GM21423 (cell line): Measurements from ENCODE around the gene SYNPO.

ENCODE experiments used
- ATAC-seq: cut with Tn5 transposase; IDR thresholded peaks from one replicate; pipeline ENCODE4 v1.9.1; 2021; ENCODE audit warnings: mild to moderate bottlenecking, moderate library complexity; ENCODE audit not compliant: unreplicated experiment

Gene SYNPO, protein sequence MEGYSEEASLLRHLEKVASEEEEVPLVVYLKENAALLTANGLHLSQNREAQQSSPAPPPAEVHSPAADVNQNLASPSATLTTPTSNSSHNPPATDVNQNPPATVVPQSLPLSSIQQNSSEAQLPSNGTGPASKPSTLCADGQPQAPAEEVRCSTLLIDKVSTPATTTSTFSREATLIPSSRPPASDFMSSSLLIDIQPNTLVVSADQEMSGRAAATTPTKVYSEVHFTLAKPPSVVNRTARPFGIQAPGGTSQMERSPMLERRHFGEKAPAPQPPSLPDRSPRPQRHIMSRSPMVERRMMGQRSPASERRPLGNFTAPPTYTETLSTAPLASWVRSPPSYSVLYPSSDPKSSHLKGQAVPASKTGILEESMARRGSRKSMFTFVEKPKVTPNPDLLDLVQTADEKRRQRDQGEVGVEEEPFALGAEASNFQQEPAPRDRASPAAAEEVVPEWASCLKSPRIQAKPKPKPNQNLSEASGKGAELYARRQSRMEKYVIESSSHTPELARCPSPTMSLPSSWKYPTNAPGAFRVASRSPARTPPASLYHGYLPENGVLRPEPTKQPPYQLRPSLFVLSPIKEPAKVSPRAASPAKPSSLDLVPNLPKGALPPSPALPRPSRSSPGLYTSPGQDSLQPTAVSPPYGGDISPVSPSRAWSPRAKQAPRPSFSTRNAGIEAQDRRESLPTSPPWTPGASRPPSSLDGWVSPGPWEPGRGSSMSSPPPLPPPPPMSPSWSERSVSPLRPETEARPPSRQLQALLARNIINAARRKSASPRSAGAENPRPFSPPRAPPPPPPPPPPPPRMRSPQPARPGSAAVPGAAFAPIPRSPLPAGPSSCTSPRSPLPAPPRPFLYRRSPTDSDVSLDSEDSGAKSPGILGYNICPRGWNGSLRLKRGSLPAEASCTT

DNA sequence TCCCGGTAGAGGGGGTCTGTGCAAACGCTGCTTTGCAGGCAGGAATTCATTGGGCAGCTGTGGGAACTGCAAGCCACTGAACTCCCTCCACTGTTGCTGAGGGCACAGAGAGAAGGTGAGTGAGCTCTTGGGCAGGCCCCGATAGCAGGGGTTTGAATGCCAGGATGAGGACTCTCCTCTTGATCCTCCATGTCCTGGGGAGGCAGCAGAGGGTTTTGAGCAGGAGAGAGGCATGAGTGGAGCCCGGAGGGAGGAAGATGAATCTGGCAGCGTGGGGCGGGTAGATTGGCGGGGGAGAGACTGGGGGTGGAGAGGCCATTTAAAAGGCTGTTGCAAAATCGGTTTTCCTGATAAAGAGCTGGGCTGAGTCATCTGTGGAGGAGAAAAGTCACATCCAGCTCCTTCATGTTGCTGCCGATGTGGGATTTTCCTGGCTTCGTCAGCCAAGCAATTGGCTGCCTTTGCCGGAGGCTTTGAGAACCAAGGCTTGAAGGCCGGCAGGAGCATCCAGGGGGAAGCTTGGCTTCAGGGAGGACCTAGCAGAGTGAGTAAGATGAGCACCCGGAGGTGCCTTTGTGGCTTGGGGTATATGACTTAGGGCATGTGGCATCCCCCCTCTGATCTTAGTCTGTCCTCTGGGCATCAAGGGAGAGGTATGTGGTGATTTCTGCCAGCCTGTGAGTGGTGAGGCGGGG is at the start of gene SYNPO:
SYNPO (plus strand) TSS at position 350 of the 695 bp plus-strand sequence. CDS start 7,616 bp downstream, outside the sequence.
- no peak for ATAC-seq

DNA sequence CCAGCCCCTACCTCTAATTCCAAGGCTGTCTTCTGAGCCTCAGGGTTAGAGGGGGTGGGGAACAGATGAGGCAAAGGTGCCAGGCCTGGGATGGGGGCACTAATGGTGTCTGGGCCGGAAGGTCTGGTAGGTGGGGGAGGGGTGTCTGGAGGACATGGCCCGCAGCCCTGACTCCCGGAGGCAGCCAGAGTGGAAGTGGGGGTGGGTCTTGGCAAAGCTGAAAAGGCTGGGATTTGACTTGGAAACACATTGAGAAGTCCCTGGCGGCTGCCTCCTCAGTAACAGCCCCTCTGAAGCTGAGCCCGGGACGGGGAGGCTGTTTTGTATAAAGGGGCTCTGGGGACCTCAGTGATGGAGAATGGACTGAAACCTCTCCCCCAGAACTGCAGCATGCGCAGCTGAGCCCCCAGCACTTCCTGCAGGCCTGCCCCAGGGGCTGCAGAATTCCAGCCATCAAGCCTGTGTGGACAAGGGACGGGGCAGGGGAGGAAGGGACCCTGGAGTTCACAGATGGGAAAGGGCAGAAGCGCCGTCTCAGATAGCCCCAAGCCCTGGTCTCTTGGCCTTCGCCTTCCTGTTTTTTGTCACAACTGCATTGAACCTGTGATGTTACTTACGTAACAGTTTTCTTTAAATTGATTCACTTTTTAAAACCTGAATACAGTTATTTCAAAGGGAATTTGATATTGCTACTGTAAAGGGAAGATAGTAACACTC is 49.3 kb upstream of the SYNPO start:
- ATAC-seq: no peak

DNA sequence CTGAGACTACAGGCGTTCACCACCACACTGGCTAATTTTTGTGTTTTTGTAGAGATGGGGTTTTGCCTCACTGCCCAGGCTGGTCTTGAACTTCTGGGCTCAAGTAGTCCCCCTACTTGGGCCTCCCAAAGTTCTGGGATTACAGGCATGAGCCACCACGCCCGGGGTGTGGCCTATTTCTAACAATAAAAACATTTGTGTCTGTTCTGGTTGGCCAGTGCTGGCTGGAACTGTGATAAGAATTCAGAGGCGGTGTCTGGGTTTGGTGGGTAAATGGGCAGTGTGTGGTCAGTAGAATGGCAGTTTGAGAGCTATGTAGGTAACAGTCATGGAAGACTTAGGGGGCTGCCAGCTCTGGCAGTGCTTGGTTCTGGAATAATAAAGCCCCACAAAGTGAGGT is 46.9 kb upstream of the SYNPO start:
- ATAC-seq: no peak

DNA sequence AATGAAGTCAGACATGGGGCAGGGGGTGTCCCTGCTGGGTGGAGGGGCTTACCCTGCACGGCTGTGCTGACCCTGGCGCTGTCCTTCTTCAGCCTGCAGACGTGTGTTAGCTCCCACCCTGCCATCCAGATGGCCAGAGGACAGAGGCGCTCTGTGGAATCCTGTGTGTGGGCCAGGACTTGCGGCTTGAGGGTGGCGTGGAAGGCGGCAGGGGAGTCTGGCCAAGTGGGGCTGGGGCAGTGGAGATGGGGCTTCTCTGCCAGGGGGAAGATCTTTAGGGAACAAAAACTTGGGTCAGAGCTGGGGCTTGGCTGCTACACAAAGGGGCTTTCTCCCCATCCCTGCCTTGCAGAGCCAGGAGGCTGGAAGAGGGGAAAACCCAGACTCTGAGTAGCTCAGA is 46.5 kb upstream of the SYNPO start:
- no peak for ATAC-seq

DNA sequence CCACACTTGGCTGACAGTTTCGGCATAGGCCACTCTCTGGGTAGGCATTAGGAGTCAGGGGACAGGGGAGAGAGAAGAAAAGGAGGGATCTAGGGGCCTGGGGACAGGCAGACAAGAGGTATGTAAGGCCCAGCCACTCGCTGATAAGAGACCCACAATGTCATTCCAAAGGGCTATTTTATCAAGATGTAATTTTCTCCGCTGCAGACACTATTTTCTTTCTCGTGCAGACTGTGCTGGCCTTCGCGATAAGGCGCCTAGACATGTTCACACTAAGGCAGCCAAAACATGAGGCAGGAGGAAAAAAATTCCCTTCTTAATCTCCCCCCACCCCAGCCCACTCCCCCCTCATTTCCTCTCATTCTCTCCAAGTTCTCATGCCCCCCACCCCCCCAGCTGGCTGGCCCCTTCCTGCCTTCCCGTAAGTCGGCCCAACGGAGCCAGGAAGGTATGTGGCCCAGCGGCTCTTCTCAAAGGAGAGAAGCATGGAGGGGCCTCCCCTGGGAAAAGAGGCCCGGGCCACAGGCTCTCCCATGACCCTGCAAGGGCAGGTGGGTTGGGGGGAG is 44.9 kb upstream of the SYNPO start:
- ATAC-seq: no peak

DNA sequence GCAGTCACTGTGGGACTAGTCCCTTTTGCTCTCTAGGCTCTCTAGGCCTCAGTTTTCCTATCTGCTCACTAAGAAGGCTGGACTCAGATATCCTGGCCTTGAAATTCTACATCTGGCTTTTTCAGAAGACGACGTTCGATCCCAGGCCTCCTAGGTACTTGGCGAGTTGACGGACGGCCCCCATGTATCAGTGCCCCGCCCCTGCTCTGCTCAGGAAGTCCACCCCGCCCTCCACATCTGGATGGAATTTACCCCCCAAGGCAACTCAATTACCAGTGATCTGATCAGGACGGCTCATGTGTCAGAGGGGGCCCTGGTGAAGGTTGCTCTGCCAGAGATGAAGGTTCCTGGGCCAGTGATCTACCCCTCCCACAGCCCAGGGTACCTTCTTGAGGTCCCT is 44.1 kb upstream of the SYNPO start:
- no peak for ATAC-seq

DNA sequence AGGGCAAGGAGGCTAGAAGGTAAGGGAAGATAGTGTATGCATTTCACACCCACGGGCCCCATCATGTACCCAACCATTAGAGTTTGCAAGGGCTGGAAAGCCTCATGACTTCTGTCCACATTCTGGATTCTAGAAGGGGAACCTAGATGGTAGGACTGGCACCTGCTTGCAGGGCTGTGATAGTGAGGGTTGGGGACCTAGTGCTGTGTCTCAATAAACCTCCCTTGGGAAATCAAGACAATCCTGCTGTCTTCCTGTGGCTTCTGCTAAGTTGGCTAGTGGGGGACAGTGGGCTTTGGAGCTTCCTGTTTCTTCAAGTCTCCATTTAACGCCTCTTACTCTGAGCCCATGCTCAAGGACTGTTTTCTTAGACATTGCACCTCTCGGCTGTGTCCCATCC is 43.6 kb upstream of the SYNPO start:
- ATAC-seq: no peak

DNA sequence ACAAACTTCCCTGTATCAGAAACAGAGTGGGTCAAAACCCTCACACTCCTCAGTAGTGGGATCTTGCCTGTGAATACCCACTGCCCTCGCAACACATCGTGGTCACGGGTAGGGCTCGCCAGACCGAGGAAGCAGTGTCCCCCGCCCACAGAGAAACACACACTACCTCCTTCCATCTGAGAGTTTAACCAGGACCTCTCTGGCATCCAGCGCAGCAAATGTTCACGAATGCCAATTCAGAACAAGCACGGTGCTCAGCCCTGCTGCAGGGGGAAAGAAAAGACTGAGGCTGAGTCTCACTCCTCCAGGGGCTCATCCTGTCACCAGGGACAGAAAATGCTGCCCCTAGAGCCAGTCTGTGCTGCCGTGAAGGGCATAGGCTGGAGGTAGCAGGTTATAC is 42.5 kb upstream of the SYNPO start:
- no peak for ATAC-seq

DNA sequence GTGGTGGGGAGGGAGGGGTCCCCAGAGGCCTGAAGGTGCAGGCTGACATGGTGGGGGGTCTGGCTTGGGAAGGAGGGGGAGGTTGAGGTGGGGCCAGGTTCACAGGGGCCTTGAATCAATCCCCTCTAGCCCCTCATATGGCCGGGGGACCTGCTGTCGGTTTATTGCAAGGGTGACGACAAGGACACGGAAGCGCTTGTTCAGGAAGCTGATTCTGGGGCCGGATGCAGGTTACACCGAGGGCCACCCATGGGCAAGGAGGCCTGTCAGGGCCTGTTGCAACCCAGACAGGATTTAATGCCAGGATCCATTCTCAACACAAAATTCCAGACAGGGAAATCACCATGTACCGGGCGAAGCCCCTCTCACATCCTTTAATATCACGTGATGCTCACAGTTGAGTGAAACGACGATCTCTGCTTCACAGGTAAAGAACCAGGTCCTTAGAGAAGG is 41.6 kb upstream of the SYNPO start:
- no peak for ATAC-seq

DNA sequence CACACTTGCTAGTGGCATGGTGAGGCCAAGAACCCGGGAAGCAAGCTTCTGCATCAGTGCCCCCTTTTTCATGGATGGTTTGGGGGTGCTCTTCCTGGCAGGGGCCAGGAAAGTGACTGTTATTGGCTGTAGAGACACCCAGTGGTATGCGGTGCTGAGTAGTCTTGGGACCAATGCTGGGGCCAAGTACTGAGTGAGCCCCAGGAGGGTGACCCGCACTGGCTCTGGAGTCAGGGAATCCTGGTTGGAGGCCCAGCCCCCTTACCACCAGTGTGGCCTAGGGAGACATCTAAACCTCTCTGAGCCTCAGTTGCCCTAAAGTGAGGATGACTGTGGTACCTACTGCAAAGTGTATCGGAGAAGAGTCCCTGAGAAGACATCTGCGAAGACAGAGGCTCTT is 41.2 kb upstream of the SYNPO start:
- no peak for ATAC-seq

DNA sequence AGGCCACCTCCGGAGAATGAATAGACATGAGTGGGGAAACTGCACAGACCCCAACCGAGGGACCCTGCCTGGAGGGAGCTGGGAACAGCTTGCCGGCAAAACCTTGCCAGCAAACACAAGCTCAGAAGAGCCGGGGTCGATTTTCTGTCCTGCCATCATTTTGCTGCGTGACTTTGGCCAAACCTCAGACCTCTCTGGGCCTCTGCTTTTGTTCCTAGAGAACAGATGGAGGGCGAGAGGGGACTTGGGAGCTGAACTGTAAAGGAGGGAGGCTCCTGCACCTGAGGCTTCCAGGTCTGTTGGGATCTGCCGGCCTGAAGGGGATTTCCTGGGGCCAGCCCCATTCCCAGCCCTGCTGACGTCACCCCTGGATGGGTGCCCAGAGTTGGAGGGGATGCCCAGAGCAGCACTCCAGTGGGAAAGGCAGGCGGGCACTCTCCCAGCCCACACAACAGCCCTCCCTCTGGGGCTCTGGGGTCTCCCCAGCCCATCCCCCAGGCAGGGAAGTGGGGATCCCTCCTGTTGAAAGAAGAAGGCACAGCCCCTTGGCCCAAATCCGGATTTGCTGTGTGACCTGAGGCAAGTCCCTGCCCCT is 40.4 kb upstream of the SYNPO start:
- no peak for ATAC-seq

DNA sequence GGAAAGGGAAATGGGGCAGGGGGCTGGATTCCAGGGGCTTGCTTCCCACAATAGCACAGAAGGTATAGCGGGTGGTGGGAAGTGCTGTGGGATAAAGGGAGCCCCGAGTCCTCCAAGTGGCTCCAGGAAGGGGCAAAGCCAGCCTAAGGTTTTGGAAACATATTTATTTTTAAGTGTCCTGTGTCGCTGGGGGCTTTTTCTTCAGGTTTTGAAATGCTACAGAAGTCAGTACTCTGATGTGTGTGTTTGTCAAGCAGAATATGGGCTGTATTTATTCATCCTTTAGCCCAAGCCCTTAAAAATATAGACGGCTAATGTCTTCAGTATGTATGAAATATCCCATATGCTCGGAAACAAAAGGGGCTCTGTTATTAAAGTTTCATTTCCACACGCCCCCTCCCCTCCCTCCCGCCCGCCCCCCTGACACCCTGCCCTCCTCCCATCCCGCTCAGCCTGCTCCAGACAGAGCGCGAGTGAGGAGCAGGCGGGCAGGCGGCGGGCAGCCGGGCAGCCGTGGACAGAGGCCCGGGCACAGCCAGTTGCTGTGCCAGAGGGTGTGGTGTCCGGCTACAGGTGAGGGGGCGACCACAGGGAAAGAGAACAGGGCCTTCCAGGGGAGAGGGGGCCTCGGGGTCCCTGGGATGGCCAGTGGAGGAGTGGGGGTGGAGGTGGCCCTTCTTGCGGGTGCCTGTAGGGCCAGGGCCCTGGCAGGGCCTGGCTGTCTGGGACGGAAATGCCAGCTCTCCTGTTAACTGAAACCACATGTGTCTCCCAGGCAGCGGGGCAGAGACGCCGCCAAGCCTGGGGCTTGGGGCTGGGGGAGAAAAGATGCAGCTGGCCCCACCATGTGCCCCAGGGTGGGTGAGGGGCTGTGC is 39.6 kb upstream of the SYNPO start:
- no peak for ATAC-seq

DNA sequence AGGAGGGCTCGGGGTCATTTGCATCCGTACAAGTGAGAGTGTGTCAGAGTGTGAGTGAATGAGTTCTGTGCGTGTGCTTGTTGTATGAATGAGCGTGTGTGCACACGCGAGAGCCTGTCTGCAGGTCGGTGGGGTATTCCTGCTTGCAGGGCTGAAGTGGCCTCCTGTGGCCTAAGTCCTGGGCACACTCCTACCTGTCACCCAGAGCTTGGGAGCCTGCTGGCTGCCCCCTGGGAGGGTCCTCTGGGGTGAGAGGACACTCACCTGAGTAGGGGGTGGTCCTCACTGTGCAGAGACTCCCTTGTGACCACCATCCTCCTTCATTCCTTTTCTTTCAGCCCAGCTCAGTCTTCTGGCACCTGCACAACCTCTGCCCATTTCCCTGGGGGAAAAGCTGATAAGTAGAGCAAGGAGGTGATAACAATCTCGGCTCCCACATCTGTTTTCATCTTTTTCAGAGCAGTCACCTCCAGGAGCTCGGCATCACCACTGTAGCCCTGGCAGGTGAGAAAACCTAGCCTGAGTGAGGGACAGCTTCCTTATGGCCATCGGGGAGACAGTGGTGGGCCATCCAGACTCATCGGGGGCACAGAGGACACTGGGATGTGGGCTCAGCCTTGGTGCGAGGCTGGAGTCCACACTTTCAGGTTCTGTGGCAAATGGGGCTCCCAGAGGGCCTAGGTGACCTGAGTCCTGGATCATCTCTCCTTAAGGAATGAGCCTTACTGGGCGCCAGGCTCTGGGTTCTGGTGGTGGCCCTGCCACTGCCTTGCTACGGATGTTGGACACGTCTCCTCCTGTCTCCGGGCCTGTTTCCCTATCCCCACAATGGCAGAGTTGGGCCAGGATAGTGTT is 38.7 kb upstream of the SYNPO start:
- ATAC-seq: no peak

DNA sequence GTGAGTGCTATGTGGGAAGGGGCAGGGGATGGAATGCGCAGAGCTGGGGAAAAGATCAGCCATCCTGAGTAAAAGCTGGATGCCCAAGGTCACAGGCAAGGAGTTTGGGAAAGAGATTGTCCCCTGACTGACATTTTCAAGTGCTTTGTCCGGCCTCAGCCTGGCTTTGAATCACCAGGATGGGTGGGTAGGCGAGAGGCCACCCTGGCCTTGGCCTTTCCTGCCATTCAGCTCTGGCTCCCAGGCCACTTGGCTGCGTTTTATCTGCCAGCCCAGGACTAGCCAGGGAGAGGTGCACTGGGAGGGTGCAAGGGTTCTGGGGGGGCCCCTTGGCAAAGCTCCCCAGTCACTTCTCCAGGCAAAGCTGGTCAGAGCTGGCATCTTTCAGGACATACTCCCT is 37.4 kb upstream of the SYNPO start:
- ATAC-seq: no peak

DNA sequence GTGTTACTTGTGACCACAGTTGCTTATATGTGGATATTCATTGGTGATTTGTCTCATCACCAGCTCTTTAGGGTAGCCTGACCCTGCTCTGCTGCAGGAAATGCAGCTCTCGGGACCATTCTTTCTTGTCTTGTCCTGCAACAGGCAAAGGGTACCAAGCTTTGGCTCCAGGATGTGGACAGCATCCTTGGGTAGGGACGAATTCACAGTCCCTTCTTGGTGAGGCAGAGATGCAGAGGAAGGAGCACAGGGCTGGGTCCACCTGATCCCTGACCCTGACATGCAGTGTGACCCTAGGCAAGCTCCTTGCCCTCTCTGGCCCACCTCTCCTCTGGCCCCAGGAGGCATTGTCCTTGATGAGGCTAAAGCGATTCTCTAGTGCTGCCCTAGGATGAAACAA is 37.0 kb upstream of the SYNPO start:
- no peak for ATAC-seq

DNA sequence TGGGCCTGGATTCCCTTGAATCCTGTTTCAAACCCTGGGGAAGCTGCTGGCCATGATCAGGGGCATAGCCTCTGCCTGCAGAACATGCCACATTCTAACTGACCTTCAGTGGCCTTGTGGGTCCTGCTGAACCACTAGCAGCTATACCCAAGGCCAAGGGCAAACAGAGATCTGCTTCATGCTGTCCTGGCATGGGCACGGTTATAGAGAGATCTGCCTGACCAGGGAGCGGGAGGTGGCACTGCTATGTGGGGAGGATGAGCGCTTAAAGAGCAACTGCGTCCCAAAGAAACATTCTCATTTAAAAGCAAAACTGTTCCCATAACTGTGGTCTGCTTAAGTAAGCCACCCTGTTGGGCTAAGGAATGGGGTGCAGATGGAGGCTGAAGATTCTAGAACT is 36.5 kb upstream of the SYNPO start:
- no peak for ATAC-seq

DNA sequence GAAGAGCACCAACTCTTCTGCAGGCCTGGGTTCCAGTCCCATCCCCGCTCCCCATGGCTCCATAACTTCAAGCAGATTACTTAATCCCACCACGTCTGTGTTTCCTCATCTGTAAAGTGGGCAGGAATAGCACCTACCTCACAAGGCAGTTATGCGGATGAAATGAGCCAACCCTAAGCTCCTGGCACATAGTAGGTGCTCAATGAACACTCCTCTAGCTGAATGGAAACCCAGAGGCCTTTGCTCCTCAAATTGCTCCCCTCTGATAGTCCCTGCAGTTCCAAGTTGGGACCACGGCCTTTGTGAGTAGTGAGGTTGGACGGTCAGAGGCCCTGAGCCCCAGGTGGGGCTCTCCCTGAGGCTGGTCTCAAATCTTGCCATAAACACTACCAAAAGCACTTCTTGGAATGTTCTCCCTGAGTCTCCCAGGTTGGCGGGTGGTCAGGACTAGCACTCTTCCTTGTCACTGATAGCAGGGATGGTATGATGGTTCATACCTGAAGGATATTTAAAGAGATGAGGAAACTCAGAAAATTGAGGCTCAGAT is 35.5 kb upstream of the SYNPO start:
- ATAC-seq: no peak

DNA sequence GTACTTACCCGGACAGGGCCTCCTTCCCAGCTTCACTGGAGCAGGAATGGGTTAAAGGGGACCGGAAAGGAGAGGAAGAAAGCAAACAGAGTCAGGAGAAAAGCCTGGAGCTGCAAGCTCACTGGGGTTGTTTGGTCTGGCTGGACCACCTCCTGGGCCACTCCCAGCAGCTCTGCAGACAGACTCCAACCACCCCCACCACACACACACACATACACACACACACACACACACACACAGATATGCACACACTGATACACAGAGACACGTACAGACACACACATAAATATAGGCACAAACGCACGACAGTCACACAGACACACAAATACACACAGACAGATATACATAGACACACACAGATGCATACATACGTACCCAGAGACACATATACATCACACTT is 34.9 kb upstream of the SYNPO start:
- no peak for ATAC-seq
